Activated T-helper 17 cell treated with anti-CD3 and anti-CD28 coated beads, Interleukin-2, amount 50 U/mL, for 72 hours (primary cell): Measurements from ENCODE around the gene RAMP1. TPM values are rescaled to one million over a fixed set of nuclear protein-coding genes. Genes with fewer than 3 reads are reported as not detected.

Source experiments
- ATAC-seq: fragments of 150-1000 bp; cut with Tn5 transposase; replicated peaks from 2 replicates; pipeline ENCODE4 v1.10.0; 2021; ENCODE audit warnings: mild to moderate bottlenecking, moderate library complexity
- H3K27ac Mint-ChIP-seq: one replicate; pipeline ENCODE4 v1.8.0; 2022; ENCODE audit warnings: mixed read lengths
- H3K27me3 Mint-ChIP-seq: one replicate; pipeline ENCODE4 v1.8.0; 2022; ENCODE audit warnings: mixed read lengths
- H3K36me3 Mint-ChIP-seq: one replicate; pipeline ENCODE4 v1.8.0; 2022; ENCODE audit warnings: low read depth, mild to moderate bottlenecking, mixed read lengths
- H3K4me1 Mint-ChIP-seq: one replicate; pipeline ENCODE4 v1.8.0; 2022; ENCODE audit warnings: mixed read lengths
- H3K4me3 Mint-ChIP-seq: one replicate; pipeline ENCODE4 v1.8.0; 2022; ENCODE audit warnings: mild to moderate bottlenecking, mixed read lengths
- H3K9me3 Mint-ChIP-seq: one replicate; pipeline ENCODE4 v1.8.0; 2022; ENCODE audit warnings: mixed read lengths
- total RNA-seq, 2 donors: library from RNA; stranded (reverse); gene quantifications; one replicate each; pipeline ENCODE4 v1.2.3, GENCODE V29; 2022

The RAMP1 gene
- total RNA-seq, 2 donors from 2014 or later = 0.54 TPM; not detected in 1

DNA sequence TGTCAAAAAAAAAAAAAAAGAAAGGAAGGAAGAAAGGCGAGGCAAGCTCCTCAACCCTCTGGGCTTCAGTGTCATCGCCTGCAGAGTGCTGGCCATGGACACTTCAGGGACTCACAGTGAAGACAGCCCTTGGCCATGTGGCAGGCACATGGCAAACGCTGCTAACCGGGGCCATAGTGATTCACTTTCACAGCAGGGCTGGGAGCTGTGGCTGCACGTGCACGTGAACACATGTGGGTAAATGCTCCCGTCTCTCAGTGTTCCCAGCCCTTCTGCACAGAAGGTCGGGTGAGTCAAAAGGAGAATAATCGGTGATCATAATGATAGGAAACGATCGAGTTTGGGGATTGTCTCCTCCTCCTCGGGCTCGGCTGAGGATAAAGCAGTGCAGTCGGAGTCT is 61.2 kb downstream of the RAMP1 start:
- Mint-ChIP-seq H3K9me3 (no peaks in the 10 kb centered on the region), H3K36me3 (no peaks in the 10 kb centered on the region), H3K27me3 (no peaks in the 10 kb centered on the region), H3K4me1 (peaks cover 3% of the 10 kb centered on the region), H3K27ac (no peak overlapping the region), H3K4me3 (peak overlapping the region; percentile 18)
- ATAC-seq = peak; percentile 13

- no peak for ATAC-seq
- no peaks in the 10 kb centered on the region for H3K9me3 Mint-ChIP-seq
- H3K4me3 Mint-ChIP-seq = no peak overlapping the region
- H3K27me3 Mint-ChIP-seq = no peaks in the 10 kb centered on the region
- H3K36me3 Mint-ChIP-seq = no peaks in the 10 kb centered on the region
- H3K27ac Mint-ChIP-seq = no peak overlapping the region
- peaks cover 6% of the 10 kb centered on the region for H3K4me1 Mint-ChIP-seq
These were observed 62.6 kb downstream of the RAMP1 start for GRCh38 chr2:237921967-237922492.

- Mint-ChIP-seq H3K27ac (no peak overlapping the region), H3K9me3 (no peaks in the 10 kb centered on the region), H3K27me3 (no peaks in the 10 kb centered on the region), H3K4me3 (peak overlapping the region; percentile 40), H3K36me3 (no peaks in the 10 kb centered on the region), H3K4me1 (peaks cover 11% of the 10 kb centered on the region)
- ATAC-seq = peak; percentile 70
These were observed 63.4 kb downstream of the RAMP1 start for GRCh38 chr2:237922641-237923361.

DNA sequence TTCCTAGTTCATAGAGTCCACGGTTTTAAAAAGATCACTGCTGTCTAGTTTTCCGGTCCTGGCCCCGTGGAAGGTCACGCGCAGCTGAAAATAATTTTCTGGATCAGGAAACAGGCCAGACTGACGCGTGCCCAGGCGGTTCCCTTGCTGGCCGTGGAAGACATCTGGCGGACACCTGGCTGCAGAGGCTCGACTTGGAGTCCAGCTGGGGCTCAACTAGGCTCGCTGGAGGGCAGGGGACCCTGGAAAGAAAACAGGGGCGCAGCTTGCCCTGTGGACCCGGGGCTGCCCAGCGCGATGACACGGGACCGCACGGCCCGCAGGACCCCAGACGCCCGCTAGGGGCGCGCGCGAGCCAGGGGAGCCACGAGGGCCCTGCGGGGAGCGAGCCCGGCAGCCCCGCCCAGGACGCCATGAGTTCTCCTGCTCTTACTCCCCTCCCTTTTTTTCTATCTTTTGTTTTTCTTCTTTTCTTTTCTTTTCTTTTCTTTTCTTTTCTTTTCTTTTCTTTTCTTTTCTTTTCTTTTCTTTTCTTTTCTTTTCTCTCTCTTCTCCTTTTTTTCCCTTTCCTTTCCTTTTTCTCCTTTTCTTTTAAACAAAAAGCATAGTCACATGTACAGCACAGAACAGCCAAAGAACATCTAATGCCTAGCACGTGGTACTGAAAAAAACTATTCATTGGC is 64.2 kb downstream of the RAMP1 start:
- no peaks in the 10 kb centered on the region for H3K27me3 Mint-ChIP-seq
- no peaks in the 10 kb centered on the region for H3K36me3 Mint-ChIP-seq
- H3K4me3 Mint-ChIP-seq = peak overlapping the region; percentile 40
- H3K27ac Mint-ChIP-seq = no peak overlapping the region
- H3K9me3 Mint-ChIP-seq = no peaks in the 10 kb centered on the region
- H3K4me1 Mint-ChIP-seq = peaks cover 11% of the 10 kb centered on the region
- ATAC-seq = peak; percentile 92

DNA sequence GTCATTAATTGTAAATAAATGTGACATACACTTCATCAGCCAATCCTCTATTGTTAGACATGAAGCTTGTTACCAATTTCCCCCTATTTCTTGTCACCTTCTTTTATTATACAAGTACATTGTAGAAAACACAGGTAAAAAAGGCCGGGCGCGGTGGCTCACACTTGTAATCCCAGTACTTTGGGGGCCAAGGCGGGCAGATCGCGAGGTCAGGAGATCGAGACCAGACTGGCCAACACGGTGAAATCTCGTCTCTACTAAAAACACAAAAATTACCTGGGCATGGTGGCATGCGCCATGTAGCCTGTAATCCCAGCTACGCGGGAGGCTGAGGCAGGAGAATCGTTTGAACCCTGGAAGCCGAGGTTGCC is 64.7 kb downstream of the RAMP1 start:
- H3K4me3 Mint-ChIP-seq = peak overlapping the region; percentile 40

DNA sequence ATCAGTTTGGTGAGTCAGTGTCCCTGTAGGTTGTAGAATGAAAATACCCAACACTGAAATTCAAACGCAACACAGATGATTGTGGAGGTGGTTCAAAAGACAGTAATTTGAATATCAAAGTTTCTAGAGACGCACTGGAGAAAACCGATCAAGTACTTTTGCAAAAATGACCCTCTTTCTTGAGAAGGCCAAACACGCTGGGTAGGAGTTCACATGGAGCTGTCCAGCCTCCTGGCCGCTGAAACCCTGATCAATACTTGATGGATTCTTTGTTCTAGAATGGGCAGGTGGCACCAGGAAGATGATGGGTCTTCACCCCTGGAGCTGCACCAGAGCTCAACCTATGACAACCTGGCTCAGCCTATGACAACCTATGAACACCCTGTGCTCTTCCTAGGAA is 67.7 kb downstream of the RAMP1 start:
- Mint-ChIP-seq H3K4me1 (peaks cover 11% of the 10 kb centered on the region), H3K27me3 (no peaks in the 10 kb centered on the region)

More for the DNA sequence above, 64.7 kb downstream of the RAMP1 start:
- H3K27me3 Mint-ChIP-seq = no peaks in the 10 kb centered on the region
- peaks cover 11% of the 10 kb centered on the region for H3K4me1 Mint-ChIP-seq
- no peak for ATAC-seq
- H3K9me3 Mint-ChIP-seq = no peaks in the 10 kb centered on the region
- no peaks in the 10 kb centered on the region for H3K36me3 Mint-ChIP-seq
- no peak overlapping the region for H3K27ac Mint-ChIP-seq

GRCh38 chr2:237927986-237928385 is 68.6 kb downstream of the RAMP1 start:
- Mint-ChIP-seq H3K9me3 (no peaks in the 10 kb centered on the region), H3K36me3 (no peaks in the 10 kb centered on the region), H3K4me3 (no peak overlapping the region), H3K4me1 (peaks cover 11% of the 10 kb centered on the region), H3K27ac (no peak overlapping the region), H3K27me3 (no peaks in the 10 kb centered on the region)
- no peak for ATAC-seq

More for the DNA sequence above, 67.7 kb downstream of the RAMP1 start:
- Mint-ChIP-seq H3K9me3 (no peaks in the 10 kb centered on the region), H3K4me3 (no peak overlapping the region), H3K27ac (no peak overlapping the region), H3K36me3 (no peaks in the 10 kb centered on the region)
- ATAC-seq = no peak

DNA sequence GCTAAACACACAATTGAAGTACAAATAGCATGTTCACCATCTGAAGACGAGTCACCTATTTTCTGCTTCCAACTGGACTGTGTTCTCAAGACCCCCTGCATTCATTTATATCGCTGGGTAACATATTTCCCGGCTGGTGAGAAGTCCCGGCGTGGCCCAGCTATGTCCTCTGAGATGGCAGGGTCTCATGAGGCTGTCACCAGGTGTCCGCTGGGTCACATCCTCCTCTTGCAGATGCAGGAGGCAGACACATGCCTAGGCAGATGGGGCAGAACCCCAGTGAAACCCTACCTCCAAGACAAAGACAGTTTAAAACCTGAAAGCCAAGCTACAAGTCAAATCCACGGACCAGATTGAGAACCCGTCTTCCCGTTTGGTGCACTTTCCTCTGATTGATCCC is 70.6 kb downstream of the RAMP1 start:
- Mint-ChIP-seq H3K4me1 (peaks cover 17% of the 10 kb centered on the region), H3K27me3 (no peaks in the 10 kb centered on the region), H3K27ac (peak overlapping the region; percentile 46), H3K36me3 (no peaks in the 10 kb centered on the region), H3K9me3 (no peaks in the 10 kb centered on the region), H3K4me3 (no peak overlapping the region)
- no peak for ATAC-seq

DNA sequence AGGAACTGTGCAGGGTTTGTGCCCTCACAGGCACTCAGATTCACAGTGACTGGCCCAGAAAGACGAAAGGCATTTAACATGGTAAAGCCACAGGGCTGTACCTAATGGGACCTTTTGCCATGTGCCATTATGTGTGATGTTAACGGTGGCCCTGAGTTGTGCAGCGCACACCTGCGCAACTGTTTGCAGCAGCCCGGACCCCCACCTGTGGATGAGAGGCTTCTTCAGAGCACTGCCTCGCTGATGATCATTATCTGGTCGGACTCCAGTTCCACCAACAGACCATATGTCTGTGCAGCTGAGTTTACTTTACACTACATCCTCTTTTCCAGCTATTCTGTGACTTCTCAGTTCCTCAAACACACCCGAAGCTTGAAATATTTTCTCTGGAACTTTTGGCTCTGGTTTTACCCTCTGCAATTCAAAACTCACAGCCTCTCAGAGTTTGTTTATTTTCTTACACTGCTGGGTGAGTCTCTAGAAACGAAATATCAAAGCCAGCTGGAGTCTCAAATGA is 71.8 kb downstream of the RAMP1 start:
- Mint-ChIP-seq H3K4me1 (peaks cover 10% of the 10 kb centered on the region), H3K9me3 (no peaks in the 10 kb centered on the region), H3K36me3 (no peaks in the 10 kb centered on the region), H3K27ac (no peak overlapping the region), H3K4me3 (no peak overlapping the region), H3K27me3 (no peaks in the 10 kb centered on the region)
- ATAC-seq = no peak

GRCh38 chr2:237932731-237933131 is 73.3 kb downstream of the RAMP1 start:
- no peaks in the 10 kb centered on the region for H3K36me3 Mint-ChIP-seq
- H3K27me3 Mint-ChIP-seq = no peaks in the 10 kb centered on the region
- H3K27ac Mint-ChIP-seq = no peak overlapping the region
- H3K9me3 Mint-ChIP-seq = no peaks in the 10 kb centered on the region
- no peak overlapping the region for H3K4me3 Mint-ChIP-seq
- H3K4me1 Mint-ChIP-seq = peaks cover 6% of the 10 kb centered on the region
- ATAC-seq = peak; percentile 81

GRCh38 chr2:237934186-237934585 is 74.8 kb downstream of the RAMP1 start:
- no peak for ATAC-seq
- H3K27ac Mint-ChIP-seq = peak overlapping the region; percentile 53
- no peaks in the 10 kb centered on the region for H3K27me3 Mint-ChIP-seq
- H3K36me3 Mint-ChIP-seq = no peaks in the 10 kb centered on the region
- H3K4me1 Mint-ChIP-seq = peaks cover 6% of the 10 kb centered on the region
- no peak overlapping the region for H3K4me3 Mint-ChIP-seq
- no peaks in the 10 kb centered on the region for H3K9me3 Mint-ChIP-seq

- Mint-ChIP-seq H3K4me1 (peaks cover 16% of the 10 kb centered on the region), H3K9me3 (peaks cover 7% of the 10 kb centered on the region), H3K36me3 (no peaks in the 10 kb centered on the region), H3K4me3 (no peak overlapping the region), H3K27ac (no peak overlapping the region), H3K27me3 (no peaks in the 10 kb centered on the region)
- no peak for ATAC-seq
These were observed 76.5 kb downstream of the RAMP1 start for GRCh38 chr2:237935740-237936452.

GRCh38 chr2:237939251-237939650 is 79.8 kb downstream of the RAMP1 start:
- Mint-ChIP-seq H3K27ac (peak overlapping the region; percentile 15), H3K4me1 (peaks cover 31% of the 10 kb centered on the region)
- no peak for ATAC-seq

DNA sequence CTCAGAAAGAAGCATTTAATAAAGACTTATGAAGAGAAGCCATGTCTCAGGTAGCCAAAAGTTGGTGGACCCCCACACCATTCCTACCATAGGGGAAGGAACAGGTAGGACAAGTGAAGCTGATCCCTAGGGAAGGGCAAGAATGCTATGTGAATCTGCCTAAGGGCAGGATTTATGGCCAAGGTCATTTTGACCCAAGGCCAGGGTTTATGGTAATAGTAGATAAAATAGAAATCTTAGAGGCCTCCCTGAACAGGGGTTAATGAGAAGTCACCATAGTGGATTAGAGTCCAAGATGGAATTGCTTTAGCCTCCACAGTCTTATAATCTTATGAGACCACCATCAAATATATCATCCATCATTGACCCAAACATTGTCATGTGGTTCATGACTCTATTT is 81.4 kb downstream of the RAMP1 start:
- peak overlapping the region; percentile 77 for H3K27ac Mint-ChIP-seq
- H3K9me3 Mint-ChIP-seq = peaks cover 7% of the 10 kb centered on the region
- H3K36me3 Mint-ChIP-seq = no peaks in the 10 kb centered on the region
- no peaks in the 10 kb centered on the region for H3K27me3 Mint-ChIP-seq
- no peak for ATAC-seq
- no peak overlapping the region for H3K4me3 Mint-ChIP-seq
- H3K4me1 Mint-ChIP-seq = peaks cover 33% of the 10 kb centered on the region

More at GRCh38 chr2:237939251-237939650, 79.8 kb downstream of the RAMP1 start:
- H3K27me3 Mint-ChIP-seq = no peaks in the 10 kb centered on the region
- no peaks in the 10 kb centered on the region for H3K36me3 Mint-ChIP-seq
- no peak overlapping the region for H3K4me3 Mint-ChIP-seq
- peaks cover 7% of the 10 kb centered on the region for H3K9me3 Mint-ChIP-seq
